Loucy (cell line): ENCODE measurements around the gene MAP4K2.

ENCODE experiments used
- H2AFZ ChIP-seq: fragments of 200-600 bp; sonication (generic); 2 replicates; pipeline ENCODE4 v1.6.0; 2016; ENCODE audit warnings: antibody characterized with exemption, mild to moderate bottlenecking, low read length, moderate library complexity
- H3F3A ChIP-seq: fragments of 200-600 bp; 2 replicates; pipeline ENCODE4 v1.6.0; 2016; ENCODE audit warnings: antibody characterized with exemption, low read depth, mild to moderate bottlenecking
- H3K27me3 ChIP-seq: fragments of 200-600 bp; sonication (generic); 2 replicates; pipeline ENCODE4 v1.6.1; 2014; ENCODE audit warnings: low read length, mild to moderate bottlenecking; ENCODE audit not compliant: insufficient read depth, poor library complexity, severe bottlenecking
- H3K36me3 ChIP-seq: fragments of 200-600 bp; sonication (generic); 2 replicates; pipeline ENCODE4 v1.6.1; 2016; ENCODE audit warnings: low read length; ENCODE audit not compliant: insufficient read depth
- H3K4me1 ChIP-seq: fragments of 200-600 bp; sonication (generic); 2 replicates; pipeline ENCODE4 v1.5.1; 2014; ENCODE audit warnings: low read length, mild to moderate bottlenecking; ENCODE audit not compliant: insufficient read depth, poor library complexity, severe bottlenecking
- H3K4me2 ChIP-seq: fragments of 200-600 bp; sonication (generic); 2 replicates; pipeline ENCODE4 v1.6.0; 2014; ENCODE audit warnings: antibody characterized with exemption, low read length, low read depth, mild to moderate bottlenecking; ENCODE audit not compliant: poor library complexity, severe bottlenecking
- H3K4me3 ChIP-seq: fragments of 200-600 bp; sonication (generic); 2 replicates; pipeline ENCODE4 v1.5.1; 2014; ENCODE audit warnings: low read length, mild to moderate bottlenecking, mixed read lengths; ENCODE audit not compliant: poor library complexity, severe bottlenecking
- H3K79me2 ChIP-seq: fragments of 200-600 bp; sonication (generic); 2 replicates; pipeline ENCODE4 v1.6.1; 2014; ENCODE audit warnings: low read length; ENCODE audit not compliant: insufficient read depth
- H3K9ac ChIP-seq: fragments of 200-600 bp; sonication (generic); 2 replicates; pipeline ENCODE4 v1.6.0; 2014; ENCODE audit warnings: mild to moderate bottlenecking, low read depth, low read length, moderate library complexity; ENCODE audit not compliant: poor library complexity, severe bottlenecking
- H3K9me2 ChIP-seq: fragments of 200-600 bp; sonication (generic); replicated peaks from 2 replicates; pipeline ENCODE4 v1.6.1; 2016; ENCODE audit warnings: low read depth, low read length, mixed read lengths
- H3K9me3 ChIP-seq: fragments of 200-600 bp; sonication (generic); 2 replicates; pipeline ENCODE4 v1.6.1; 2014; ENCODE audit warnings: mild to moderate bottlenecking, antibody characterized with exemption, low read length, low read depth; ENCODE audit not compliant: insufficient read depth
- H4K20me1 ChIP-seq: fragments of 200-600 bp; sonication (generic); 2 replicates; pipeline ENCODE4 v1.6.0; 2014; ENCODE audit warnings: antibody characterized with exemption, low read length, mild to moderate bottlenecking; ENCODE audit not compliant: insufficient read depth, poor library complexity, severe bottlenecking
- CTCF ChIP-seq: fragments of 200-600 bp; sonication (generic); conservative IDR thresholded peaks from 2 replicates; pipeline ENCODE4 v1.5.1; 2014; ENCODE audit warnings: mild to moderate bottlenecking, antibody characterized with exemption, low read length
- EZH2phosphoT487 ChIP-seq: fragments of 200-600 bp; IDR thresholded peaks from 2 replicates; pipeline ENCODE4 v1.6.1; 2018; ENCODE audit warnings: antibody characterized with exemption, mild to moderate bottlenecking, moderate library complexity, borderline replicate concordance

The MAP4K2 gene

DNA sequence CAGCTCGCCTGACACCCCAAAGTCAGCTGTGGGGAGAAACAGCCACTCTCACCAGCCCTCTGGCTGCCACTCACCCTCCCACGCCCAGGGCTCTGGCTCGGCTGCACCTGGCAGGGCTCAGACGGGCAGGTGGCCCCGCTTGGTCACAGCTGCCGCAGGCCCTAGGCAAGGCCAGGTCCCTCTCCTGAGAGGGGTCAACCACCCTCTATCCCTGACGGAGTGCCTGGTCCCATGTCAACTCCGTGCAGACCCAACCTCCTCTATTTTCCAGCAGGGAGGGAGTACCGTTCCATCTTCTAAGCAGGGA lies 1.9 kb downstream of the MAP4K2 start:
- Histone ChIP-seq H3K4me3 (no peak overlapping the region), H3K9me3 (no peaks in the 10 kb centered on the region), H2AFZ (no peak overlapping the region), H3K4me1 (peaks cover 45% of the 10 kb centered on the region), H3K36me3 (no peaks in the 10 kb centered on the region), H3K9ac (no peak overlapping the region), H3F3A (no peaks in the 10 kb centered on the region), H4K20me1 (no peaks in the 10 kb centered on the region), H3K9me2 (no peaks in the 10 kb centered on the region), H3K27me3 (no peaks in the 10 kb centered on the region), H3K4me2 (no peak overlapping the region), H3K79me2 (no peaks in the 10 kb centered on the region)
- TF ChIP-seq CTCF (no peak), EZH2phosphoT487 (no peak)

- Histone ChIP-seq H3K79me2 (no peaks in the 10 kb centered on the region), H3K9me3 (no peaks in the 10 kb centered on the region), H3K9ac (no peak overlapping the region), H4K20me1 (no peaks in the 10 kb centered on the region), H2AFZ (no peak overlapping the region), H3K4me1 (peaks cover 50% of the 10 kb centered on the region), H3K36me3 (no peaks in the 10 kb centered on the region), H3K4me3 (no peak overlapping the region), H3K9me2 (no peaks in the 10 kb centered on the region), H3K4me2 (peak overlapping the region; percentile 9), H3K27me3 (no peaks in the 10 kb centered on the region), H3F3A (no peaks in the 10 kb centered on the region)
- no peak for TF ChIP-seq CTCF
- no peak for TF ChIP-seq EZH2phosphoT487
These were observed 2.5 kb downstream of the MAP4K2 start for GRCh38 chr11:64800303-64801157.

DNA sequence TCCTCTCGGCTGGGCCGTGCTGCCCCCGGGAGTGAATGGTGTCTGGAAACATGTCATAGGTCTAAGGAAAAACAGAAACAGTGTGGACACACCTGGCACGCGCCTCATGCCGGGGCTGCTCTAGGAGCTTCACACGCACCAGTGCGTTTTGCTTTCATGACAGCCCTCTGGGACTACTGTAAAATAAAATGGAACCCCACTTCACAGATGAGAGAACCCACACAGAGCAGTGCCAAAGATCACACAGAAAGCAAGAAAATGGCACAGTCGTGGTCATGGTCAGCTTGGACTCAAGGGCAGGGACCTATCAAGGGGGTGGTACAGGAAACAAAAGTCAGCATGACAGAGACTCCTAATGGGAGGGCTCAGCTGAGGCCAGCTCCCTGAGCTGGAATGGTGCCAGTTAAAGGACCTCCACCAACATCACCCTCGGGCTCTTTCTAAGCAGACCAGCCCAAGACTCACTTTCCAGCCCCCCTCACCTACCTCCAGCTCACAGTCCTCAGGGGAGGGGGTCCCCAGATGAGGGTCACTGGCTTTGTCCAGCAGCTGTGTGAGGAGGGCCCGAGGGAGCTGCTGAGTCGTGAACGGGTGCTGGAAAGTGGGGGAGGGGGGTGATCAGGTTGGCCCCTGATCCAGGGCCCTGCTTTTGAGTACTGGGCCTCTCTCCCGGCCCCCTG lies 3.3 kb downstream of the MAP4K2 start:
- H3K27me3 ChIP-seq: no peaks in the 10 kb centered on the region
- peak overlapping the region; percentile 9 for H3K4me2 ChIP-seq
- no peak overlapping the region for H2AFZ ChIP-seq
- H3K4me1 ChIP-seq: peaks cover 52% of the 10 kb centered on the region
- no peaks in the 10 kb centered on the region for H3K36me3 ChIP-seq
- no peaks in the 10 kb centered on the region for H3K9me2 ChIP-seq
- H3K4me3 ChIP-seq: no peak overlapping the region
- H3K9me3 ChIP-seq: no peaks in the 10 kb centered on the region
- H3K9ac ChIP-seq: no peak overlapping the region
- TF ChIP-seq EZH2phosphoT487: no peak
- no peak for TF ChIP-seq CTCF
- H4K20me1 ChIP-seq: no peaks in the 10 kb centered on the region
- H3K79me2 ChIP-seq: no peaks in the 10 kb centered on the region
- no peaks in the 10 kb centered on the region for H3F3A ChIP-seq
